Coronary artery (tissue), 2 donors: Measurements from ENCODE around the gene SNRNP40.

Experiments used
- DNase-seq: peaks from one replicate; pipeline ENCODE4 v3.0.0-alpha.2; 2017; ENCODE audit warnings: low spot score
- H3K27ac ChIP-seq, 2 donors: fragments of 200-600 bp; sonication (generic); one replicate each; pipeline ENCODE4 v1.5.1; 2016 to 2019
- H3K4me3 ChIP-seq: fragments of 200-600 bp; sonication (generic); 2 replicates; pipeline ENCODE4 v1.5.1; 2016; ENCODE audit warnings: mild to moderate bottlenecking, moderate library complexity
- CTCF ChIP-seq: fragments of 200-600 bp; sonication (generic); IDR thresholded peaks from one replicate; pipeline ENCODE4 v1.5.1; 2019; ENCODE audit warnings: antibody characterized with exemption

The SNRNP40 gene

GRCh38 chr1:31261916-31262315, 34.7 kb downstream of the SNRNP40 start:
- DNase-seq: no peak
- no peak overlapping the region for H3K4me3 ChIP-seq
- TF ChIP-seq CTCF: no peak
- no peak overlapping the region for H3K27ac ChIP-seq

- no peak for DNase-seq
- TF ChIP-seq CTCF: no peak
- no peak overlapping the region for H3K4me3 ChIP-seq
- no peak overlapping the region for H3K27ac ChIP-seq
Observed at GRCh38 chr1:31259746-31260145, 36.8 kb downstream of the SNRNP40 start.

- no peak overlapping the region for H3K27ac ChIP-seq
- no peak for DNase-seq
- no peak for TF ChIP-seq CTCF
- H3K4me3 ChIP-seq: no peak overlapping the region
Observed at GRCh38 chr1:31258581-31258980, 38.0 kb downstream of the SNRNP40 start.

GRCh38 chr1:31257213-31257612, 39.4 kb downstream of the SNRNP40 start:
- TF ChIP-seq CTCF: no peak
- Histone ChIP-seq H3K4me3 (no peak overlapping the region), H3K27ac (no peak overlapping the region)
- DNase-seq: no peak

GRCh38 chr1:31249854-31250253, 46.7 kb downstream of the SNRNP40 start:
- Histone ChIP-seq H3K27ac (no peak overlapping the region), H3K4me3 (no peak overlapping the region)
- DNase-seq: no peak
- no peak for TF ChIP-seq CTCF

- H3K4me3 ChIP-seq: no peak overlapping the region
- H3K27ac ChIP-seq: no peak overlapping the region
- no peak for TF ChIP-seq CTCF
- no peak for DNase-seq
Observed at GRCh38 chr1:31248276-31248675, 48.3 kb downstream of the SNRNP40 start.

GRCh38 chr1:31244326-31244725, 52.3 kb downstream of the SNRNP40 start:
- DNase-seq: no peak
- TF ChIP-seq CTCF: no peak
- no peak overlapping the region for H3K4me3 ChIP-seq
- no peak overlapping the region for H3K27ac ChIP-seq
